ENCODE results near the gene TCF4.

Gene TCF4

DNA sequence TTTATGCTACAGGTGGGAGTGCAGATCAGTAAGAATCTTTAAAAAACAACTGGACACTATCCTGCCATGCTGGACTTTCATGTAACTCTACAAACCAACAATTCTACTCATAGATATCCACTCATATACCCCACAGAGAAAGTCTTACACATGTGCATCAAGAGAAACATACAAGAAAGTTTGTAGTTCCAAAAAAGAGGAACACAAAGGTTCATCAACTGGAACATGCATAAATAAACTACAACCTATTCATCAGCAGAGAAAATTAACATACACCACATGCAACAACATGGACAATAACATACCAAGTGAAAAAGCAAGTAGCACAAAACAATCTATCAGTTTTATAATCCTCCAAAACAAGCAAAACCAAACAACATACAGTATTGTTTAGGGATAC lies 17.0 kb downstream of the TCF4 start:
- Mint-ChIP-seq H3K4me3 (no peak overlapping the region), H3K9me3 (peaks cover 7% of the 10 kb centered on the region), H3K27me3 (peaks cover 1% of the 10 kb centered on the region), H3K27ac (no peak overlapping the region), H3K4me1 (no peaks in the 10 kb centered on the region), H3K36me3 (no peaks in the 10 kb centered on the region)

- no peaks in the 10 kb centered on the region for H3K36me3 Mint-ChIP-seq
Measured at GRCh38 chr18:55566456-55566935, 21.5 kb downstream of the TCF4 start.

GRCh38 chr18:55559739-55560138 lies 28.3 kb downstream of the TCF4 start:
- H3K27ac Mint-ChIP-seq, result no peak overlapping the region
- no peak overlapping the region for H3K4me3 Mint-ChIP-seq
- no peaks in the 10 kb centered on the region for H3K36me3 Mint-ChIP-seq
- H3K9me3 Mint-ChIP-seq, result peaks cover 5% of the 10 kb centered on the region
- H3K27me3 Mint-ChIP-seq, result peaks cover 2% of the 10 kb centered on the region
- no peaks in the 10 kb centered on the region for H3K4me1 Mint-ChIP-seq

More at GRCh38 chr18:55566456-55566935, 21.5 kb downstream of the TCF4 start:
- Mint-ChIP-seq H3K4me1 (no peaks in the 10 kb centered on the region), H3K27me3 (peaks cover 2% of the 10 kb centered on the region), H3K27ac (no peak overlapping the region), H3K4me3 (no peak overlapping the region), H3K9me3 (peaks cover 12% of the 10 kb centered on the region)

GRCh38 chr18:55557211-55557610 lies 30.8 kb downstream of the TCF4 start:
- Mint-ChIP-seq H3K27me3 (no peaks in the 10 kb centered on the region), H3K4me1 (no peaks in the 10 kb centered on the region), H3K4me3 (no peak overlapping the region), H3K9me3 (no peaks in the 10 kb centered on the region), H3K27ac (no peak overlapping the region), H3K36me3 (no peaks in the 10 kb centered on the region)

DNA sequence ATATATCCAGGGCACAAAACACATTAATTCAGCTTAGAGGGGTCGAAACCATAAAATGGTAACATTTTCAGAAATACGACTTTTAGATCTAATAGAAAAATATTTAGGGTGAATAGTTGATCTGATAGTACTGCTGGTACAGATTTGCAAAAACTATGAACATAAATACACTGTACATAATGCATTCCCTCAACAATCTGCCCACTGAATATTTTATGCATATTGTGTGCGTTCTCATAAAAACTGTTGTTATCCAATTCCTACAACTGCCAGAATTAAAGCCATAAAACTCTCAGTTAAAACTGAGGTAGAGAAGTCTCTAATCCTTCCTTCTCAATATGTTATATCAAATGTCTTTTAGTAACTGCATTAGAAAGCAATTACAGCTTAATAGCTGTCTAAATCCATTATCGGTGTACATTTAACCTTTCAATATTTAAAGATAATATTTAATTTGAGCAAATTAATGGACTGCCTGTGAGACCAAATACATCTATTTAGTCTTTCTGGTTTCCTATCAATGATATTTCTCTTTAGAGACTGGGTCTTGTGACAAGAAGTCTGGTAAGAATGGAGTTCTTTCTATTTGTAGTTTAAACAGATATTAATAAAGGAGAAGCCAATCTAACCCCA lies 32.5 kb downstream of the TCF4 start:
- H3K27ac Mint-ChIP-seq, result no peak overlapping the region
- no peaks in the 10 kb centered on the region for H3K9me3 Mint-ChIP-seq
- H3K4me1 Mint-ChIP-seq, result no peaks in the 10 kb centered on the region
- no peak overlapping the region for H3K4me3 Mint-ChIP-seq
- H3K36me3 Mint-ChIP-seq, result no peaks in the 10 kb centered on the region
- H3K27me3 Mint-ChIP-seq, result no peaks in the 10 kb centered on the region

GRCh38 chr18:55552526-55553189 lies 35.3 kb downstream of the TCF4 start:
- H3K36me3 Mint-ChIP-seq, result no peaks in the 10 kb centered on the region
- H3K4me3 Mint-ChIP-seq, result no peak overlapping the region
- H3K27ac Mint-ChIP-seq, result no peak overlapping the region
- H3K27me3 Mint-ChIP-seq, result no peaks in the 10 kb centered on the region
- H3K4me1 Mint-ChIP-seq, result no peaks in the 10 kb centered on the region
- no peaks in the 10 kb centered on the region for H3K9me3 Mint-ChIP-seq

DNA sequence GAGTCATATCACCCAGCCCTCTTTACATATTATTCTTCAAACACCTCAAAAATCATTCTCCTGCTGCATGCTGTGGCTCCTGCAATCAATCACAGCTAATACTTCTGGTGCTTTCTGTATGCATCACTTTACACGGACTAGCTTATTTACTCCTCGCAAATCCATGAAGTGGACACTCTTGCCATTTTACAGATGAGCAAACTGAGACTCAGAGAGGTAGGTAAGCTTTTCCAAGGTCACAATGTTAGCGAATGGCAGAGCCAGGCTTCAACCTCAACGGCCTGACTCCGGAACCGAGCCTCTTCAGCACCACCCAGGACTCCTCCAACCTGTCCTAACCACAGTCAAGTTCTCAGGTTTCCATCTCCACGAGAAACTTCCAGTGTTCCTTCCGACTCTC lies 36.8 kb downstream of the TCF4 start:
- Mint-ChIP-seq H3K4me1 (no peaks in the 10 kb centered on the region), H3K27me3 (no peaks in the 10 kb centered on the region), H3K9me3 (no peaks in the 10 kb centered on the region)

DNA sequence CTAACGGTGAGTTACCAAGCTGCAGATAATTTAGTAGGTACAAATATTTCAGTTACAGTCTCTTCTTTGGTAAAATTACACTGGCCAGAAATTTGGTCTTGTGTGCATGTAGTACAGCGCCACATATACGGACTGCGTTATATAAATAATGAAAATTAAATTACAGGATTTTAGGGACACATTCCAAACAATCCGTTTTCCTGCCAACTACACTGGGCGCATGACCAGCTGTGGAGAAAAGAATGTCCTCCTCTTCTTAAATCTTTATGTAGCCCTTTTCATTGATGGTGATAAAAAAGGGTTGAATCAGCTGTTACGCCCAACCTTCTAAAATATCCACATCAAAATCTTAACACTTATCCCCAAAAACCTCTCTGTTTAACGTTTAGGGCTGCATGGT lies 37.5 kb downstream of the TCF4 start:
- Mint-ChIP-seq H3K4me3 (no peak overlapping the region), H3K27ac (no peak overlapping the region)

More for the DNA sequence above, 36.8 kb downstream of the TCF4 start:
- no peak overlapping the region for H3K4me3 Mint-ChIP-seq
- H3K36me3 Mint-ChIP-seq, result no peaks in the 10 kb centered on the region
- H3K27ac Mint-ChIP-seq, result no peak overlapping the region

DNA sequence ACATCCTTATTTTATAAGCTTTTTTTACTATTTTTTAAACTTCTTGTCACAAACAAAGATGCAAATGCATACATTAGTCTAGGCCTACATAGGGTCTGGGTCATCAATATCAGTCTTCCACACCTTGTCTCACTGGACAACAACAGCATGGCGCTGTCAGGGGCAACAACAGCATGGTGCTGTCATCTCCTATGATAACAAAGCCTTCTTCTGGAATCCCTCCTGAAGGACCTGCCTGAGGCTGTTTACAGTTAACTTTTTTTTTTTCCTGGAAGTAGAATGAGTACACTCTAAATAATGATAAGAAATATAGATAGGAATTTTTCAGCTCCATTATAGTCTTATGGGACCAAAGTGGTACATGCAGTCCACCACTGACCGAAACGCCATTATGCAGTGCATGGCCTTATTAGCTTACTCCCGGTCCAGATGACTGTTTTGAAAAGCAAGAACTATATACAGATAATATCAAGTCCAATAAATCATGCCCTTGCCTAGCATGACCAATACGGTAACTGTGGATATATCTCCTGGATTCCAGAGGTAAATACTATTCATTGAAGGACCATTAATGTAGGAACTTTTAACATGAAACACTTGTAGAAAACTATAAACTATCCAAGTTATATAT lies 38.4 kb downstream of the TCF4 start:
- Mint-ChIP-seq H3K36me3 (no peaks in the 10 kb centered on the region), H3K27me3 (no peaks in the 10 kb centered on the region), H3K4me3 (no peak overlapping the region), H3K27ac (no peak overlapping the region), H3K4me1 (no peaks in the 10 kb centered on the region), H3K9me3 (no peaks in the 10 kb centered on the region)

More for the DNA sequence above, 37.5 kb downstream of the TCF4 start:
- no peaks in the 10 kb centered on the region for H3K4me1 Mint-ChIP-seq
- H3K27me3 Mint-ChIP-seq, result no peaks in the 10 kb centered on the region
- H3K36me3 Mint-ChIP-seq, result no peaks in the 10 kb centered on the region
- no peaks in the 10 kb centered on the region for H3K9me3 Mint-ChIP-seq

DNA sequence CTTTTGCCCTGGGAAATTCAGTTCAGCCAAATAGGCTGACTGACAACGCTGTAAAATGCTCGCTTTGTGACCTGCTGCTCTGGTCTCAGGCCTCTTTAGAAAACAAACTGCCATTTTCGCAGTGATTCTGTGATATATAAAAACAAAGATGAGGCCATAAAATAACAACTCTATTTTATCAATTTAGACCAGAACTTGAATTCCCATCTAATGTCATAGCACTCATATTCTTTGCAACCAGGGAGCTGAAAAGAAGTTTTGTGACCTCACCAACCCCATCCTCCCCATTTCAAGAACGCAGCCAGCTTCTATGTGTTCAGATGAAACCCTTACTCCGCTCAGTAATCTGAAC lies 40.3 kb downstream of the TCF4 start:
- Mint-ChIP-seq H3K36me3 (no peaks in the 10 kb centered on the region), H3K27me3 (no peaks in the 10 kb centered on the region), H3K4me3 (no peak overlapping the region), H3K9me3 (no peaks in the 10 kb centered on the region), H3K4me1 (no peaks in the 10 kb centered on the region), H3K27ac (no peak overlapping the region)

DNA sequence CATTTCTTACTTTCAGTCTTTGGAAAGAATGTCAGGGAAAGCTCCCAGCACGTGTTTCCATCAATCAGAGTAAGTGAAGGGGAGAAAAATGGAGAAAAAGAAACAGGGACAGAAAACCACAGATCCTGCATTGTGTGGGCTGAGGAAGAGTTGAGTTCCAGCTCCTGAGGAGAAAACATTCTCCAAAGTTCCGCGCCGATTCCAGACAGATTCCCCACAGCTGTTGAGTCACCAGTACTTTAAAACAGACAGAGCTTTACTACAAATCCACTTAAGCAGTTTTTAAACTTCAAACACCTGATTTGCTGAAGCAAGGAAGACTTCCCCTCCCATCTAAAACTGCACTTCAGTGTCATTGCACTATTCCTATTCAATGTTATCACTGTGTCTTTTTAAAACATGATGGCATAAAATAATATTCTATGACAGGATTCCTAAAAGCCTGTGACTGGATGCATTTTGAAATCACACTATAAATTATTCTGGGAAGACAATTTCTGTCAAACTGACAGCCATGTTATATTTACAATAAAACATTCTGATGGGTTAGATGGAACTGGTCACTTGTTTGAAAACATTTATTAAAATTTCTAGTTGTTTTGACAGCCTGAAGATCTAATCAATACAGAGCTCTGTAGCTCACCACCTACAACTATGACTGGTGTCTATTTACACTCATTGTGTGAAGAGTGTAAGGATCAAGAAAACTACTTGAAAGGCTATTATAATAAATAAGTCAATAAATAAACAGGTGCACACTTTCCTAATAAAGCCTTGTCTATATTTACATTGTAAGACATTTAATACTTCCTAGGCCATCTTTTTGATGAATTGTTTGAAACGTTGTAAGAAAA lies 40.9 kb downstream of the TCF4 start:
- Mint-ChIP-seq H3K27me3 (no peaks in the 10 kb centered on the region), H3K27ac (no peak overlapping the region), H3K4me3 (no peak overlapping the region), H3K36me3 (no peaks in the 10 kb centered on the region), H3K9me3 (no peaks in the 10 kb centered on the region), H3K4me1 (no peaks in the 10 kb centered on the region)

DNA sequence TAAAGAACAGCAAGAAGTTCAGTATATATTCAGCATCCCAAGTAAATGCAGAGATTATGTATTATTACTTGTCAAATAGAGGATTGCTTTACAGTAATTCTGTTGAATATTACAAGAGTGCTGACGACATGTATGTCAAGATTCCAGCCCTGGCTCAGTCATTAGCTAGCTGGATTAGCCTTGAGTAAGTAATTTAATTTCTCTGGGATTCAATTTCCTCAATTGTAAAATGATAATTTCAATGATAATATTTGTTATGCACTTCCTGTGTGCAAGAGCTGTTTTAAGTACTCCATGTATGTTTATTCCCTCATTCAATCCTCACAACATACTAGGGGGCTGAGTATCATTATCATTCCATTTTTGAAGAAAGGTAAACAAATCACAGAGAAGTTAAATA lies 44.0 kb downstream of the TCF4 start:
- no peaks in the 10 kb centered on the region for H3K9me3 Mint-ChIP-seq
- H3K4me3 Mint-ChIP-seq, result no peak overlapping the region
- no peaks in the 10 kb centered on the region for H3K4me1 Mint-ChIP-seq
- no peak overlapping the region for H3K27ac Mint-ChIP-seq
- H3K27me3 Mint-ChIP-seq, result no peaks in the 10 kb centered on the region
- no peaks in the 10 kb centered on the region for H3K36me3 Mint-ChIP-seq

DNA sequence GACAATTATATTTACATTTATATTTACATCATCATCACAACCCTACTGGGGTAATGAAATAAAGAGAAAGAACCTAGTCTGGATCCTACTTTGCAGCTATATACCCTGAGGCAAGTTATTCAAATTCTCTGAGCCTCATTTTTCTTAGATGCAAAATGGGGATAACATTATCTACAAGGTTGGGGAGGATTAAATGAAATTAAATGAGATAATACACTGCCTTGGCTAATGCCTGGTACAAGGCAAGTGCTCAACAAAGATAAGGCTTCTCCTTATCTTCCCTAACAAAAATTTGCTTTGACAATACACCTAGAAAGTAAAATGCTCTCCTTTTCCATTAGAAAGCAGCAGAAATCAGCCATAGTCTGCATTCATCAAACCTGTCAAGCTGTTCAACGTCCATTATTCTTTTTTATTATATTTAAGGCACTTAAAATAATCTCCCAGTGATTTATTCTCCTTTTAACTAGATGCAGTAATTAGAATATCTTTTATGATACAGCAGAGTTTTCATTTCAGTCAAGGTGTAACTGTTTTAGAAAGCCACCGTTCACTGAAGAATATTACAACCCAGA lies 44.8 kb downstream of the TCF4 start:
- Mint-ChIP-seq H3K4me1 (no peaks in the 10 kb centered on the region), H3K27me3 (no peaks in the 10 kb centered on the region), H3K27ac (no peak overlapping the region), H3K9me3 (no peaks in the 10 kb centered on the region), H3K4me3 (no peak overlapping the region), H3K36me3 (no peaks in the 10 kb centered on the region)

DNA sequence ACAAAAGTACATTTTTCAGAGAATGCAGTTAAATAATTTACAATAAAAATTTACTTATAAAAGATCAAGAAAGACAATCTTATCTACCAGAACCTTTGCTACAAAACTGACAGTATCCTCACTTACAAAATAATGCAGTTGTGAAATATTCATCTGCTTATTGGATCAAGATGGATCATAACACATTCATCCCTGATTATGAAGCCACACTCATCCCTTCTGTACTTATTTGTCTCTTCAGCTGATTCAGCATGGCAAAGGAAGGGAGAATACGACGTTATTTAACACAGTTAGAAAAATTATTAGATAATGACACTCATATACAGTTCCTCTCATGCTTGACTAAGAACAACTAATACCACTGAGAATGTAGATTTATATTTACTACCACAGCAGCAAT lies 46.4 kb downstream of the TCF4 start:
- Mint-ChIP-seq H3K27ac (no peak overlapping the region), H3K36me3 (no peaks in the 10 kb centered on the region), H3K4me3 (no peak overlapping the region), H3K9me3 (no peaks in the 10 kb centered on the region), H3K27me3 (no peaks in the 10 kb centered on the region), H3K4me1 (no peaks in the 10 kb centered on the region)

DNA sequence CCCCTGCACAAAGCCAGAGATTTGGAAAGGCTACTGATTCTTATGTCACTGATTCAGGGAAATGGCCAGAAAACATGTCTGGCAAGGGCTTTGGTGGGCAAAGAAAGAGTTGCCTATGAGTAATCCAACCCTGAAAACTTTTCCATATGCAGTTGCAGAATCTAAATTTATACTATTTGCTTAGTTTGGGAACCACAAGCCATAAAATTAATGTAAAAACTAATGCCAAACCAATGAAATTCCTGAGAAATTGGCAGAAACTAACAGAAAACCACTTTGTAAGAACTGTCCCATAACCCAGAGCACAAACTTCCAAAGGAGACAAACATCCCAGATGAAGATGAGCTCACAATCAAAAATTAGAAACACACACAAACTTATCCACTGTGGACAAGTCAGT lies 48.8 kb downstream of the TCF4 start:
- Mint-ChIP-seq H3K4me3 (no peak overlapping the region), H3K27ac (no peak overlapping the region), H3K9me3 (no peaks in the 10 kb centered on the region), H3K4me1 (no peaks in the 10 kb centered on the region), H3K27me3 (no peaks in the 10 kb centered on the region), H3K36me3 (no peaks in the 10 kb centered on the region)

Measured in activated naive CD4-positive, alpha-beta T cell treated with anti-CD3 and anti-CD28 coated beads, Interleukin-2, amount 50 U/mL, for 24 hours (primary cell).